Endothelial cell of umbilical vein (primary cell): ENCODE data around the gene CYP46A1. TPM values are rescaled to one million over a fixed set of nuclear protein-coding genes. Genes with fewer than 3 reads are reported as not detected.

ENCODE experiments used
- BruUV-seq: library from RNA; stranded (reverse); fragments of 400-500 nt; replicated peaks from 2 replicates; lab custom pipeline; 2021; lab: Mats Ljungman, UMichigan
- CTCF ChIA-PET: fragments of 300-600, 350-600 bp; sonication (Branson Sonifier 250); formaldehyde crosslinking; loops from one replicate; lab custom pipeline; 2021; ENCODE audit warnings: antibody characterized with exemption, inconsistent platforms; lab: Charles Lee
- POLR2A ChIA-PET: fragments of 300-600, 350-600 bp; sonication (Branson Sonifier 250); formaldehyde crosslinking; loops from one replicate; lab custom pipeline; 2021; ENCODE audit warnings: antibody characterized with exemption, inconsistent platforms; lab: Charles Lee
- DNase-seq: peaks from one replicate; pipeline ENCODE4 v3.0.0-alpha.2; 2011; ENCODE audit warnings: low read depth, low spot score
- FAIRE-seq: peaks from 2 replicates; lab custom pipeline; 2011; peaks lifted over from hg19 to GRCh38; lab: Jason Lieb, UNC
- H2AFZ ChIP-seq: 2 replicates; pipeline ENCODE4 v1.6.0; 2012; ENCODE audit warnings: low read depth, low read length, control low read depth, inconsistent platforms
- H3K27ac ChIP-seq: 2 replicates; pipeline ENCODE4 v1.5.1; 2011; ENCODE audit warnings: low read depth, mild to moderate bottlenecking, control low read depth, low read length, moderate library complexity; ENCODE audit not compliant: insufficient read depth
- H3K27me3 ChIP-seq, 2 experiments: 2 replicates each; pipeline versions ENCODE4 v1.6.0 to v1.6.1; 2011; ENCODE audit warnings: low read length in 2 of 2, mixed read lengths in 1 of 2; ENCODE audit not compliant: control insufficient read depth in 2 of 2, insufficient read depth in 2 of 2
- H3K36me3 ChIP-seq, 2 experiments: 2 replicates in 1 of 2; 3 replicates in 1 of 2; pipeline ENCODE4 v1.5.1; 2011; ENCODE audit warnings: low read length in 2 of 2, mild to moderate bottlenecking in 1 of 2, moderate library complexity in 1 of 2; ENCODE audit not compliant: control insufficient read depth in 2 of 2, insufficient read depth in 2 of 2; ENCODE audit errors: extremely low read depth in 1 of 2
- H3K4me1 ChIP-seq: 3 replicates; pipeline ENCODE4 v1.5.1; 2011; ENCODE audit warnings: mild to moderate bottlenecking, low read length; ENCODE audit not compliant: control insufficient read depth, insufficient read depth; ENCODE audit errors: extremely low read depth
- H3K4me2 ChIP-seq: 2 replicates; pipeline ENCODE4 v1.6.1; 2011; ENCODE audit warnings: low read length, control low read depth, mixed read lengths; ENCODE audit not compliant: insufficient read depth
- H3K4me3 ChIP-seq, 3 experiments: fragments of 200-600 bp in 1 of 3; sonication (generic), shearing (Covaris generic) in 1 of 3; replicated peaks in 1 of 3; 2 replicates each; pipeline ENCODE4 v1.5.1; 2011 to 2016; ENCODE audit warnings: control low read depth in 3 of 3, low read length in 3 of 3, mild to moderate bottlenecking in 2 of 3, inconsistent platforms in 1 of 3, low read depth in 1 of 3, moderate library complexity in 1 of 3; ENCODE audit not compliant: insufficient read depth in 1 of 3
- H3K79me2 ChIP-seq: 2 replicates; pipeline ENCODE4 v1.6.0; 2012; ENCODE audit warnings: low read length, inconsistent platforms; ENCODE audit not compliant: control insufficient read depth, insufficient read depth
- H3K9ac ChIP-seq: replicated peaks from 2 replicates; pipeline ENCODE3; 2011; ENCODE audit warnings: low read length, control low read depth; ENCODE audit not compliant: insufficient read depth; ENCODE audit errors: extremely low read depth
- H3K9me1 ChIP-seq: replicated peaks from 3 replicates; pipeline ENCODE4 v1.6.0; 2011; ENCODE audit warnings: mild to moderate bottlenecking, low read length; ENCODE audit not compliant: control insufficient read depth, insufficient read depth; ENCODE audit errors: extremely low read depth
- H3K9me3 ChIP-seq: replicated peaks from 2 replicates; pipeline ENCODE4 v1.5.1; 2012; ENCODE audit warnings: low read length, inconsistent platforms; ENCODE audit not compliant: control insufficient read depth, insufficient read depth
- H4K20me1 ChIP-seq: replicated peaks from 2 replicates; pipeline ENCODE3; 2011; ENCODE audit warnings: mild to moderate bottlenecking, low read length; ENCODE audit not compliant: control insufficient read depth, insufficient read depth; ENCODE audit errors: extremely low read depth
- CTCF ChIP-seq, 2 donors: IDR thresholded peaks; 1 replicate in 1 of 2; 2 replicates in 1 of 2; pipeline ENCODE4 v1.5.1; 2011; ENCODE audit warnings: low read length in 2 of 2, mild to moderate bottlenecking in 2 of 2, moderate library complexity in 2 of 2, control low read depth in 1 of 2, inconsistent platforms in 1 of 2, low read depth in 1 of 2; ENCODE audit not compliant: insufficient read depth in 1 of 2; ENCODE audit errors: extremely low read depth in 1 of 2
- EZH2 ChIP-seq: IDR thresholded peaks from 2 replicates; pipeline ENCODE4 v1.6.1; 2012; ENCODE audit warnings: borderline replicate concordance, low read depth, mild to moderate bottlenecking, moderate library complexity, low read length, inconsistent platforms; ENCODE audit not compliant: severe bottlenecking
- FOS ChIP-seq: IDR thresholded peaks from 2 replicates; pipeline ENCODE4 v1.6.1; 2011; ENCODE audit warnings: mild to moderate bottlenecking, low read length, moderate library complexity, borderline replicate concordance; ENCODE audit not compliant: insufficient read depth
- JUN ChIP-seq: IDR thresholded peaks from 2 replicates; pipeline ENCODE4 v1.6.1; 2011; ENCODE audit warnings: borderline replicate concordance, low read depth; ENCODE audit not compliant: insufficient read length, insufficient read depth
- MYC ChIP-seq: IDR thresholded peaks from one replicate; pipeline ENCODE4 v1.6.1; 2011; ENCODE audit warnings: mild to moderate bottlenecking, low read depth, low read length
- dilution Hi-C: fragments of 300-500 bp; cut with MboI; formaldehyde crosslinking; loops from one replicate; pipeline ENCODE4 v1.15.0; 2019; ENCODE audit warnings: low sequenced_read_pairs; ENCODE audit not compliant: extremely low pct_ligation_motif_present
- intact Hi-C: fragments of 100-400 bp; cut with micrococcal nuclease; formaldehyde crosslinking; loops from one replicate; pipeline ENCODE4 v1.10.0; 2022
- polyA plus RNA-seq, 4 experiments: library from polyadenylated mRNA; depleted of rRNA in 3 of 4; stranded (reverse) in 3 of 4; unstranded in 1 of 4; fragments of >200 nt; gene quantifications; 2 replicates each; pipeline versions ENCODE4 v1.2.1 to v1.2.3, GENCODE V29; 2011 to 2012; ENCODE audit warnings: missing spikeins in 1 of 4
- total RNA-seq: library from RNA; stranded (reverse); gene quantifications from 2 replicates; pipeline ENCODE4 v1.2.3, GENCODE V29; 2021
- TF ChIP-seq, protein P1 (sequence below): IDR thresholded peaks from 2 replicates; pipeline ENCODE4 v1.6.1; 2011; ENCODE audit not compliant: insufficient read depth, insufficient read length

The CYP46A1 gene
- total and polyA plus RNA-seq, 2 donors (not counting 3 experiments of a cell fraction or from before 2014, with no cell fraction given) = 0.03 to 0.24 TPM

- H4K20me1 ChIP-seq = no peaks in the 10 kb centered on the region
These were observed 51.4 kb downstream of the CYP46A1 start for GRCh38 chr14:99735189-99736135.

DNA sequence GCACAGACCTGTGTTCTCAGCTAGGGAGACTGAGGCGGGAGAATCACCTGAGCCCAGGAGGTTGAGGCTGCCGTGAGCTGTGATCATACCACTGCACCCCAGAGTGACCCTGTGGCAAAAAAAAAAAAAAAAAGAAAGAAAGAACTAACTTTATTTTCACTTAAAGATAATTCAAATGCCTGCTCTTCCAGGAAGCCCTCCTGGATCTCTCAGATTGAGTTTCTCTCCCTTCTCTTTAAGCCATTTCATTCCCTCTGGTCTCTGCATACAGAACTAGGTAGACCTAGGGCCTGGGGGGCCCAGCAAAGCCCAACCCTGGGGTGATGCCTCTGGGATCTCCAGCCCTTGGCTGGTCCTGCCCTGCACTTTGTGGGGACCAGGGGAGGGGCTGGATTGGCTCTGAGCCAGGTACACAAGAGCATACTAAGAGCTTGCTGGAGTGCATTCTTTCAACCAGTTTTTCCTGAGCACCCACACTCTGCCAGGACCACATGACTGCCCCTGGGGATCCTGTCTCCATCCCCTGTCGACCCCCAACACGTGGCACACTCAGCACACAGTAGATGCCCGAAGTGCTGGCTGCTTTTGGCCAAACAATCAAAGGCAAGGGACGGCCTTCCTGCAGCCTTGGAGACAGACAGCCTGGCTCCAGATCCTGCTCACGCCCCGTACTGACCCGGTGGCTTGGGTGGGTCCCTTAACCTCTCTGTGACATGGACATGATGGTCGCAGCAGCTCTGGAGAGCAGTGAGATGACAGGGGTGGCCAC, 52.7 kb downstream of the CYP46A1 start:
- H2AFZ ChIP-seq = peak overlapping the region; percentile 85
- peak overlapping the region; percentile 71 for H3K9ac ChIP-seq
- dilution Hi-C loops = no loop called here
- intact Hi-C loops = loop anchor here (1.0 kb wide), 2 partner anchors 16 to 22 kb away; no protein-coding TSS in a partner anchor
- peaks cover 3% of the 10 kb centered on the region for H3K79me2 ChIP-seq
- H4K20me1 ChIP-seq = no peaks in the 10 kb centered on the region
- BruUV-seq = no TSS peak
- CTCF ChIA-PET = interaction anchor here (1.3 to 2.7 kb wide), 2 partner anchors 15 to 56 kb away, joined by 11 to 13 read pairs; partner anchors contain the start of gene EML1
- H3K36me3 ChIP-seq = peaks cover 0 to 3% of the 10 kb centered on the region in 2 experiments
- DNase-seq (no peak), FAIRE-seq (no peak)
- H3K4me1 ChIP-seq = peaks cover 39% of the 10 kb centered on the region
- H3K4me2 ChIP-seq = peak overlapping the region; percentile 64
- no peaks in the 10 kb centered on the region for H3K9me1 ChIP-seq
- no peaks in the 10 kb centered on the region for H3K27me3 ChIP-seq
- POLR2A ChIA-PET = no interaction called here
- H3K4me3 ChIP-seq = no peak overlapping the region
- TF ChIP-seq JUN (no peak), CTCF (IDR thresholded peaks at IDR 0.05; ENCODE audit: extremely low read depth in 1 of 2, insufficient read depth in 1 of 2, low read depth in 1 of 2, low read length in 2 of 2) (no peak), FOS (no peak), MYC (no peak), EZH2 (no peak)
- TF ChIP-seq, protein P1, sequence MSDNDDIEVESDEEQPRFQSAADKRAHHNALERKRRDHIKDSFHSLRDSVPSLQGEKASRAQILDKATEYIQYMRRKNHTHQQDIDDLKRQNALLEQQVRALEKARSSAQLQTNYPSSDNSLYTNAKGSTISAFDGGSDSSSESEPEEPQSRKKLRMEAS = no peak
- H3K27ac ChIP-seq = peak overlapping the region; percentile 81
- no peaks in the 10 kb centered on the region for H3K9me3 ChIP-seq

More at GRCh38 chr14:99735189-99736135, 51.4 kb downstream of the CYP46A1 start:
- TF ChIP-seq FOS = no peak
- Histone ChIP-seq H3K27me3 (no peaks in the 10 kb centered on the region), H3K9ac (no peak overlapping the region), H3K79me2 (peaks cover 3% of the 10 kb centered on the region), H3K4me3 (no peak overlapping the region), H3K36me3 (no peaks in the 10 kb centered on the region), H3K27ac (no peak overlapping the region), H3K4me1 (peaks cover 41% of the 10 kb centered on the region), H2AFZ (no peak overlapping the region), H3K9me3 (no peaks in the 10 kb centered on the region), H3K4me2 (no peak overlapping the region), H3K9me1 (no peaks in the 10 kb centered on the region)
- DNase-seq (no peak), FAIRE-seq (no peak)
- dilution Hi-C loops = no loop called here
- ChIA-PET POLR2A (no interaction called here), CTCF (interaction anchor here (1.0 to 2.7 kb wide), 5 partner anchors 9 to 164 kb away, joined by 3 to 11 read pairs (median 3); partner anchors contain the start of gene EML1)
- intact Hi-C loops = no loop called here
- no TSS peak for BruUV-seq
